Measurements from ENCODE around the gene ZNF200. TPM values are rescaled to one million over a fixed set of nuclear protein-coding genes. Genes with fewer than 3 reads are reported as not detected.

The ZNF200 gene
- total and polyA plus RNA-seq, 3 donors from 2014 or later, result 41.9 to 48.3 (median 45.2) TPM

DNA sequence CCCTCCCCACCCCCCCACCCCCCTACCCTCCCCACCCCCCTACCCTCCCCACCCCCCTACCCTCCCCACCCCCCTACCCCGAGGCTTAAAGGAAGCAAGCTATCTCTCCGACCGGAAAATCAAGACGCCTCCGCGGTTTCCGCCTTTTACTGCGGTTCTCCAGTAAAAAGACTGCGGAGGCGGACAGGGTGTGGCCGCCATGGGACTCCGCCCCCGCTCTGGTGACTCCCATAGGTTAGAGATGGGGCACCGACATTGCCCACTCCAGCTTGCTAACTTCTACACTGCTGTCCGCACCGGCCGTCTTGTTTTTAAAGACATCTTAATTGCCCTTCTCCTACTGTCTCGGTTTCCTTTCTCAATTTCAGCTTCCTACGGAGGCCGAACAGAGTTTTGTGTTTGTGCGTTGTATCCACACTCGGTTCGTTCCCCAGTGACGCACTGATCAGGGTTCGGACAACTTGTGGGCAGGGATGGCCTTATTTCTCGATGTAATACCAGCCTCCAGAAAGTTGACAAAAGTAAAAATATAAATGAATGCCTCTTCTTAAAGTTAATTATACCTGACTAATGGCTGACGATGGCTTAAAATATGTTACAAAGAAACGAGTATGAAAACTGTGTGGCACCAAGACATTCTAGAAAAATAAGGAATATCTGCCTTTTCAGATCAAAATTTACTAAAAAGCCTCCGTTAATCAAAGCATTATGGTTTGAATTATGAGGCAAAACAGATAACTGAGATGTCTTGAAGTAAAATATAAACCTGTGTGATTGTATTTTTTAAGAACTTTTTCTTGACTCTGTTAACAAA is 1.1 kb upstream of the ZNF200 start:
- TF ChIP-seq, protein P1, sequence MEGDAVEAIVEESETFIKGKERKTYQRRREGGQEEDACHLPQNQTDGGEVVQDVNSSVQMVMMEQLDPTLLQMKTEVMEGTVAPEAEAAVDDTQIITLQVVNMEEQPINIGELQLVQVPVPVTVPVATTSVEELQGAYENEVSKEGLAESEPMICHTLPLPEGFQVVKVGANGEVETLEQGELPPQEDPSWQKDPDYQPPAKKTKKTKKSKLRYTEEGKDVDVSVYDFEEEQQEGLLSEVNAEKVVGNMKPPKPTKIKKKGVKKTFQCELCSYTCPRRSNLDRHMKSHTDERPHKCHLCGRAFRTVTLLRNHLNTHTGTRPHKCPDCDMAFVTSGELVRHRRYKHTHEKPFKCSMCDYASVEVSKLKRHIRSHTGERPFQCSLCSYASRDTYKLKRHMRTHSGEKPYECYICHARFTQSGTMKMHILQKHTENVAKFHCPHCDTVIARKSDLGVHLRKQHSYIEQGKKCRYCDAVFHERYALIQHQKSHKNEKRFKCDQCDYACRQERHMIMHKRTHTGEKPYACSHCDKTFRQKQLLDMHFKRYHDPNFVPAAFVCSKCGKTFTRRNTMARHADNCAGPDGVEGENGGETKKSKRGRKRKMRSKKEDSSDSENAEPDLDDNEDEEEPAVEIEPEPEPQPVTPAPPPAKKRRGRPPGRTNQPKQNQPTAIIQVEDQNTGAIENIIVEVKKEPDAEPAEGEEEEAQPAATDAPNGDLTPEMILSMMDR (IDR thresholded peaks at IDR 0.05), result no peak
- no peak for TF ChIP-seq POLR2A (IDR thresholded peaks at IDR 0.05)
- Histone ChIP-seq H3K27ac (peak overlapping the region in 1 of 2 donors; percentile 53), H3K4me3 (peak overlapping the region; percentile 24 to 36), H3K4me1 (peaks cover 10% of the 10 kb centered on the region), H3K36me3 (ENCODE audit: low read depth, missing control alignments) (peaks cover 3% of the 10 kb centered on the region), H3K27me3 (no peaks in the 10 kb centered on the region), H3K9me3 (no peaks in the 10 kb centered on the region)
- intact Hi-C loops (cut with DNase I; ENCODE audit: low total_unique reads), result no loop called here
- 58 to 74% methylated on average over 21 to 22 of the region's 29 CpGs for WGBS, 2 donors
- peak; percentile 66 for DNase-seq

DNA sequence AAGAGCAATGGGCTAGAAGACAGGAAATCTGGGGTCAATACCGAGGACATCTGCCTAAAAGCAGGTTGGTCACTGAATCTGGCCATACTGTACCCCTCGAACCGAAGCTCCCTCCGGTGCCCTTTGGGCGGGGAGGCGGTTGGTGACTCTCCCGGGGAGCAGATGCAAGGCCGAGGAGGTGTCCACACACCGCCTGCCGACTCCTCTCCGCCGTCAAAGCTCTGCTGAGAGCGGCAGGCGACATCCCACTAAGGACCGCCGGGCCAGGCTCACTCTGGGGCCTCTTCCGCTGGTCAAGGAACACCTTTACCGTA is 458 bp downstream of the ZNF200 start:
- TF ChIP-seq, protein P1 (IDR thresholded peaks at IDR 0.05), result no peak
- TF ChIP-seq POLR2A (IDR thresholded peaks at IDR 0.05), result no peak
- H3K36me3 ChIP-seq (ENCODE audit: low read depth, missing control alignments), result peaks cover 4% of the 10 kb centered on the region

DNA sequence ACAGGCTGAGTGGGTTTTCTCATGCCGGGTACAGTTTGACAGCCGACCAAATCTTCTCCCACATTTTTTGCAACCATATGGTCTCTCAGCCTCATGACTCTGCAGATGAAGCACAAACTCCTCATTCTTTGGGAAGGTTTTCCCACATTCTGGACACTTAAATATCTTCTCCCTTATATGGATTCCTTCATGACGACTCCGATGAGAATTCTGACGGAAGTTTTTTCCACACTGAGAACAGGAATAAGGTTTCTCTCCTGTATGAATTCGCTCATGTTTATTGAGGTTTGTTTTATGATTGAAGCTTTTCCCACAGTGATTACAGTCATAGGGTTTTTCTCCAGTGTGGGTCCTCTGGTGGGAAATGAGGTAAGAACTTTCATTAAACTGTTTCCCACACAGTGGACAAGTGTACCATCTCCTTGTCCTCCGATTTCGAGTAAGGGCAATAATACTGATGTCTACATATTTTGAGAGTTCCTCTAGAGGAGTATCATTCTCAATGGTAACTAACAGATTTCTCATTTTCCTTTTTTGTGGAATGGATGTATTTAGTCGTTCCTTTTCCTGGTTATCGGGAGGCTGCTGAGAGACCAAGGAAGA is 10.9 kb downstream of the ZNF200 start:
- WGBS, 2 donors, result 95 to 97% methylated on average over 10 of the region's 10 CpGs

More for the DNA sequence above, 458 bp downstream of the ZNF200 start:
- H3K4me1 ChIP-seq, result peaks cover 10% of the 10 kb centered on the region
- peak overlapping the region; percentile 82 to 97 for H3K4me3 ChIP-seq
- WGBS, 2 donors, result 2% methylated on average over 13 to 18 of the region's 18 CpGs
- intact Hi-C loops (cut with DNase I; ENCODE audit: low total_unique reads), result no loop called here
- H3K27ac ChIP-seq, result peak overlapping the region; percentile 96
- H3K27me3 ChIP-seq, result no peaks in the 10 kb centered on the region
- H3K9me3 ChIP-seq, result no peaks in the 10 kb centered on the region
- DNase-seq, result no peak

DNA sequence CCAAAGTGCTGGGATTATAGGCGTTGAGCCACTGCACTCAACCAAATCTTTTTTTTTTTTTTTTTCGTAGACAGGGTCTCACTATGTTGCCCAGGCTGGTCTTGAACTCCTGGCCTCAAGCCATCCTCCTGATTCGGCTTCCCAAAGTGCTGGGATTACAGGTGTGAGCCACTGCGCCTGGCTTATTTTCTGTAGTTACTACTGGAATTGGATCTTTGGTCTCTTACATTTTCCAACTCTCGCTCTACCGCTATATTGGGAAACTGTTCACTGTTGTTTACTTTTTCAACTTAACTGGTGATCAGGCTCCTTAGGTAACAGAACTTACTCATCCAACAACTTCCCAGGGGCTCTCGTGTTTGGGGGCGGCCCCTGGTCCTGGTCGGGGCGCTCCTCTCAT is 14.1 kb downstream of the ZNF200 start:
- 76 to 84% methylated on average over 10 of the region's 10 CpGs for WGBS, 2 donors
- Histone ChIP-seq H3K27ac (no peak overlapping the region), H3K4me3 (no peak overlapping the region), H3K9me3 (no peaks in the 10 kb centered on the region), H3K4me1 (no peaks in the 10 kb centered on the region), H3K36me3 (ENCODE audit: low read depth, missing control alignments) (no peaks in the 10 kb centered on the region), H3K27me3 (no peaks in the 10 kb centered on the region)
- intact Hi-C loops (cut with DNase I; ENCODE audit: low total_unique reads), result no loop called here
- TF ChIP-seq POLR2A (IDR thresholded peaks at IDR 0.05), result no peak
- TF ChIP-seq, protein P1 (IDR thresholded peaks at IDR 0.05), result no peak
- DNase-seq, result no peak

More for the DNA sequence above, 10.9 kb downstream of the ZNF200 start:
- Histone ChIP-seq H3K9me3 (no peaks in the 10 kb centered on the region), H3K4me1 (no peaks in the 10 kb centered on the region), H3K27me3 (no peaks in the 10 kb centered on the region), H3K36me3 (ENCODE audit: low read depth, missing control alignments) (no peaks in the 10 kb centered on the region), H3K27ac (no peak overlapping the region), H3K4me3 (no peak overlapping the region)
- no peak for TF ChIP-seq POLR2A (IDR thresholded peaks at IDR 0.05)
- TF ChIP-seq, protein P1 (IDR thresholded peaks at IDR 0.05), result no peak
- intact Hi-C loops (cut with DNase I; ENCODE audit: low total_unique reads), result no loop called here
- no peak for DNase-seq
